GM23338 (cell line): Measurements from ENCODE around the gene FBN2.
"Not testable (repeated sequence)": the region's sequence is repeated elsewhere in the genome, so short reads cannot be mapped to it uniquely, and the experiment has no call there.

Experiments
- CREB1 ChIP-seq: fragments of 250-450 bp; sonication (Bioruptor Pico); IDR thresholded peaks from 2 replicates; pipeline ENCODE4 v1.5.0; 2020; ENCODE audit warnings: low read depth, mild to moderate bottlenecking, moderate library complexity
- CTCF ChIP-seq, 2 experiments: fragments of 200-600 bp in 1 of 2; sonication (generic) in 1 of 2; conservative IDR thresholded peaks; 2 replicates each; pipeline versions ENCODE4 v1.5.1 to v1.6.1; 2016 to 2017; ENCODE audit warnings: antibody characterized with exemption in 2 of 2, low read depth in 2 of 2, mild to moderate bottlenecking in 2 of 2, moderate library complexity in 1 of 2
- ETS1 ChIP-seq: IDR thresholded peaks from 2 replicates; pipeline ENCODE4 v1.6.1; 2016; ENCODE audit warnings: antibody characterized with exemption
- EZH2 ChIP-seq: fragments of 200-600 bp; sonication (generic); IDR thresholded peaks from one replicate; pipeline ENCODE4 v1.8.0; 2017; ENCODE audit warnings: antibody characterized with exemption, mild to moderate bottlenecking, low read depth; ENCODE audit not compliant: unreplicated experiment
- EZH2phosphoT487 ChIP-seq: fragments of 200-600 bp; sonication (generic); IDR thresholded peaks from one replicate; pipeline ENCODE4 v1.8.1; 2018; ENCODE audit warnings: antibody characterized with exemption; ENCODE audit not compliant: unreplicated experiment
- JUNB ChIP-seq: IDR thresholded peaks from one replicate; pipeline ENCODE4 v1.6.1; 2016; ENCODE audit warnings: antibody characterized with exemption; ENCODE audit not compliant: unreplicated experiment
- NANOG ChIP-seq: IDR thresholded peaks from 2 replicates; pipeline ENCODE4 v1.6.1; 2016; ENCODE audit warnings: antibody characterized with exemption, borderline replicate concordance
- POLR2AphosphoS5 ChIP-seq: IDR thresholded peaks from 2 replicates; pipeline ENCODE4 v1.6.1; 2016; ENCODE audit warnings: antibody characterized with exemption, low read depth
- REST ChIP-seq: IDR thresholded peaks from one replicate; pipeline ENCODE4 v1.6.1; 2018; ENCODE audit warnings: antibody characterized with exemption; ENCODE audit not compliant: unreplicated experiment
- ZNF114 ChIP-seq: fragments of 250-450 bp; sonication (Bioruptor Pico); IDR thresholded peaks from 2 replicates; pipeline ENCODE4 v1.5.0; 2020; ENCODE audit warnings: mild to moderate bottlenecking, moderate library complexity
- ZNF331 ChIP-seq: fragments of 250-450 bp; sonication (Bioruptor Pico); IDR thresholded peaks from 2 replicates; pipeline ENCODE4 v1.5.0; 2020; ENCODE audit warnings: low read depth, mild to moderate bottlenecking, moderate library complexity
- ZNF462 ChIP-seq: fragments of 250-450 bp; sonication (Bioruptor Pico); IDR thresholded peaks from 2 replicates; pipeline ENCODE4 v1.5.0; 2020; ENCODE audit warnings: mild to moderate bottlenecking, moderate library complexity

- TF ChIP-seq CTCF (conservative IDR thresholded peaks at IDR 0.05; ENCODE audit: low read depth in 2 of 2); POLR2AphosphoS5; EZH2phosphoT487; REST; EZH2; JUNB; CREB1 (CRISPR knock-in tag); ZNF462 (CRISPR knock-in tag); ETS1; ZNF331 (CRISPR knock-in tag); ZNF114 (CRISPR knock-in tag); NANOG: not testable (repeated sequence)
Observed at GRCh38 chr5:128400766-128401165, 137.3 kb downstream of the FBN2 start.
